ENCODE measurements around the gene CGB2.

- TF ChIP-seq CTCF (IDR thresholded peaks at IDR 0.05 in 4 of 5, conservative IDR thresholded peaks at IDR 0.05 in 1 of 5) (no peak), POLR2A (IDR thresholded peaks at IDR 0.05) (no peak)
Measured at GRCh38 chr19:49069026-49069425, 37.3 kb downstream of the CGB2 start.
